Fibroblast of lung (primary cell): ENCODE measurements around the gene ALOXE3. TPM values are rescaled to one million over a fixed set of nuclear protein-coding genes. Genes with fewer than 3 reads are reported as not detected.

ENCODE experiments used
- DNase-seq, 2 donors: peaks; one replicate each; pipeline versions ENCODE4 v3.0.0 to v3.0.0-alpha.2; 2010; ENCODE audit warnings: low read depth in 2 of 2
- H2AFZ ChIP-seq: 2 replicates; pipeline ENCODE4 v1.5.1; 2012; ENCODE audit warnings: low read length, control low read depth, inconsistent platforms
- H3K27ac ChIP-seq: 2 replicates; pipeline ENCODE4 v1.5.1; 2011; ENCODE audit warnings: low read length, control low read depth; ENCODE audit not compliant: insufficient read depth
- H3K27me3 ChIP-seq: 2 replicates; pipeline ENCODE4 v1.5.1; 2011; ENCODE audit warnings: mild to moderate bottlenecking, low read length; ENCODE audit not compliant: control insufficient read depth, insufficient read depth
- H3K36me3 ChIP-seq: 2 replicates; pipeline ENCODE4 v1.5.1; 2011; ENCODE audit warnings: low read length; ENCODE audit not compliant: control insufficient read depth, insufficient read depth
- H3K4me1 ChIP-seq: 2 replicates; pipeline ENCODE4 v1.5.1; 2011; ENCODE audit warnings: low read length; ENCODE audit not compliant: control insufficient read depth, insufficient read depth; ENCODE audit errors: extremely low read depth
- H3K4me2 ChIP-seq: 2 replicates; pipeline ENCODE4 v1.5.1; 2011; ENCODE audit warnings: low read length, control low read depth; ENCODE audit not compliant: insufficient read depth; ENCODE audit errors: extremely low read depth
- H3K4me3 ChIP-seq, 4 experiments: fragments of 200-600 bp in 1 of 4; sonication (generic) in 1 of 4; replicated peaks in 1 of 4; 2 replicates each; pipeline ENCODE4 v1.5.1; 2011 to 2016; ENCODE audit warnings: low read length in 4 of 4, low read depth in 3 of 4, mild to moderate bottlenecking in 3 of 4, control low read depth in 2 of 4, inconsistent platforms in 1 of 4, mixed read lengths in 1 of 4; ENCODE audit not compliant: insufficient read depth in 1 of 4; ENCODE audit errors: control extremely low read depth in 1 of 4
- H3K79me2 ChIP-seq: 2 replicates; pipeline ENCODE4 v1.5.1; 2012; ENCODE audit warnings: mild to moderate bottlenecking, low read length, inconsistent platforms; ENCODE audit not compliant: control insufficient read depth, insufficient read depth
- H3K9ac ChIP-seq: 2 replicates; pipeline ENCODE4 v1.5.1; 2011; ENCODE audit warnings: mild to moderate bottlenecking, low read length, control low read depth; ENCODE audit not compliant: insufficient read depth
- H3K9me3 ChIP-seq: 2 replicates; pipeline ENCODE4 v1.5.1; 2012; ENCODE audit warnings: low read depth, low read length; ENCODE audit not compliant: control insufficient read depth, insufficient read depth
- H4K20me1 ChIP-seq: 2 replicates; pipeline ENCODE4 v1.5.1; 2011; ENCODE audit warnings: low read length; ENCODE audit not compliant: control insufficient read depth, insufficient read depth; ENCODE audit errors: extremely low read depth
- CTCF ChIP-seq, 2 donors: IDR thresholded peaks in 1 of 2; conservative IDR thresholded peaks in 1 of 2; 1 replicate in 1 of 2; 2 replicates in 1 of 2; pipeline ENCODE4 v1.5.1; 2011 to 2012; ENCODE audit warnings: low read length in 2 of 2, control low read depth in 1 of 2, inconsistent platforms in 1 of 2, low read depth in 1 of 2, mild to moderate bottlenecking in 1 of 2
- EZH2 ChIP-seq: IDR thresholded peaks from 2 replicates; pipeline ENCODE4 v1.5.1; 2012; ENCODE audit warnings: low read length, control low read depth, mild to moderate bottlenecking; ENCODE audit errors: missing control alignments
- polyA plus RNA-seq, 2 donors: library from polyadenylated mRNA; depleted of rRNA in 1 of 2; stranded (reverse) in 1 of 2; unstranded in 1 of 2; fragments of >200 nt; gene quantifications; 2 replicates each; pipeline ENCODE4 v1.2.1, GENCODE V29; 2011 to 2012; ENCODE audit warnings: missing spikeins in 1 of 2
- total RNA-seq: library from RNA; depleted of rRNA; stranded (reverse); fragments of >200 nt; gene quantifications from 2 replicates; pipeline ENCODE4 v1.2.1, GENCODE V29; 2014

Gene ALOXE3
- total and polyA plus RNA-seq, 2 donors (not counting 1 experiment from before 2014, with no cell fraction given): 0.01 TPM; not detected in 1

GRCh38 chr17:8162233-8162996, 44.1 kb upstream of the ALOXE3 start, which contains the start of gene VAMP2:
VAMP2 (minus strand) TSS chr17:8162948; CDS start chr17:8162879, 69 bp downstream.
- TF ChIP-seq CTCF (conservative IDR thresholded peaks at IDR 0.05 in 1 of 2, IDR thresholded peaks at IDR 0.05 in 1 of 2; ENCODE audit: low read depth in 1 of 2, low read length in 2 of 2) (no peak), EZH2 (no peak)
- peak; percentile 52 to 65 for DNase-seq
- H3K9ac ChIP-seq: peak within 1 kb of the TSS; percentile 100

GRCh38 chr17:8161289-8162232, 43.2 kb upstream of the ALOXE3 start:
- H3K27ac ChIP-seq: peak overlapping the region; percentile 98
- H4K20me1 ChIP-seq: no peaks in the 10 kb centered on the region
- H2AFZ ChIP-seq: no peak overlapping the region
- H3K4me2 ChIP-seq: peak overlapping the region; percentile 92
- H3K9ac ChIP-seq: peak overlapping the region; percentile 100
- H3K27me3 ChIP-seq: no peaks in the 10 kb centered on the region
- peaks cover 41% of the 10 kb centered on the region for H3K4me1 ChIP-seq
- DNase-seq: no peak
- H3K4me3 ChIP-seq: peak overlapping the region; percentile 75 to 97 (median 91)
- H3K36me3 ChIP-seq: peaks cover 12% of the 10 kb centered on the region
- TF ChIP-seq CTCF (conservative IDR thresholded peaks at IDR 0.05 in 1 of 2, IDR thresholded peaks at IDR 0.05 in 1 of 2; ENCODE audit: low read depth in 1 of 2, low read length in 2 of 2): no peak
- TF ChIP-seq EZH2: no peak
- no peaks in the 10 kb centered on the region for H3K9me3 ChIP-seq
- H3K79me2 ChIP-seq: peaks cover 18% of the 10 kb centered on the region

More at GRCh38 chr17:8162233-8162996, 44.1 kb upstream of the ALOXE3 start, which contains the start of gene VAMP2:
- H3K4me1 ChIP-seq: peaks cover 35% of the 10 kb centered on the region
- H3K4me3 ChIP-seq: peak within 1 kb of the TSS; percentile 75 to 97 (median 91)
- peak within 1 kb of the TSS; percentile 98 for H3K27ac ChIP-seq
- peaks cover 12% of the 10 kb centered on the region for H3K36me3 ChIP-seq
- H3K79me2 ChIP-seq: peaks cover 18% of the 10 kb centered on the region
- H3K27me3 ChIP-seq: no peaks in the 10 kb centered on the region
- no peaks in the 10 kb centered on the region for H4K20me1 ChIP-seq
- no peaks in the 10 kb centered on the region for H3K9me3 ChIP-seq
- H3K4me2 ChIP-seq: peak within 1 kb of the TSS; percentile 92
- H2AFZ ChIP-seq: peak within 1 kb of the TSS; percentile 93
